NCI-H524 treated with DMSO at 0.1 percent for 48 hours (cell line): ENCODE results near the gene TRNAU1AP.
A peak's percentile ranks its signal among the peaks of the same experiment; 100 is the strongest.
"Not testable (repeated sequence)": the region's sequence is repeated elsewhere in the genome, so short reads cannot be mapped to it uniquely, and the experiment has no call there.

ENCODE experiments used
- DNase-seq: peaks from one replicate; lab custom pipeline; 2025; lab: John Stamatoyannopoulos, UW

TRNAU1AP gene

GRCh38 chr1:28577738-28578536 lies 25.1 kb downstream of the TRNAU1AP start:
- no peak for DNase-seq

GRCh38 chr1:28578696-28579218 lies 25.9 kb downstream of the TRNAU1AP start:
- DNase-seq, result no peak

GRCh38 chr1:28579401-28579800 lies 26.5 kb downstream of the TRNAU1AP start:
- DNase-seq, result no peak

GRCh38 chr1:28580722-28581530 lies 28.0 kb downstream of the TRNAU1AP start:
- DNase-seq, result peak; percentile 8

- peak; percentile 77 for DNase-seq
Measured at GRCh38 chr1:28581531-28582247, 28.8 kb downstream of the TRNAU1AP start.

GRCh38 chr1:28582248-28582615 lies 29.3 kb downstream of the TRNAU1AP start:
- DNase-seq, result no peak

- DNase-seq, result not testable (repeated sequence)
Measured at GRCh38 chr1:28586585-28587391, 33.9 kb downstream of the TRNAU1AP start.

- DNase-seq, result no peak
Measured at GRCh38 chr1:28591708-28592320, 38.9 kb downstream of the TRNAU1AP start, which contains the start of gene RAB42. TSS of gene RAB42 (plus strand) at chr1:28592265. CDS start at chr1:28592512, 247 bp downstream.

- no peak for DNase-seq
Measured at GRCh38 chr1:28592321-28593071, 39.6 kb downstream of the TRNAU1AP start.

GRCh38 chr1:28593988-28594356 lies 41.1 kb downstream of the TRNAU1AP start:
- DNase-seq, result not testable (repeated sequence)

GRCh38 chr1:28594686-28595411 lies 42.0 kb downstream of the TRNAU1AP start:
- not testable (repeated sequence) for DNase-seq

- DNase-seq, result no peak
Measured at GRCh38 chr1:28595412-28596191, 42.7 kb downstream of the TRNAU1AP start.

GRCh38 chr1:28596276-28596675 lies 43.4 kb downstream of the TRNAU1AP start:
- not testable (repeated sequence) for DNase-seq

GRCh38 chr1:28601696-28602095 lies 48.8 kb downstream of the TRNAU1AP start:
- DNase-seq, result no peak

GRCh38 chr1:28602536-28603439 lies 49.9 kb downstream of the TRNAU1AP start:
- no peak for DNase-seq

- DNase-seq, result no peak
Measured at GRCh38 chr1:28604411-28604810, 51.5 kb downstream of the TRNAU1AP start.

GRCh38 chr1:28604962-28605361 lies 52.1 kb downstream of the TRNAU1AP start:
- DNase-seq, result no peak

- no peak for DNase-seq
Measured at GRCh38 chr1:28606771-28607170, 53.9 kb downstream of the TRNAU1AP start.
